ENCODE data around the gene CDH4.

Gene CDH4

GRCh38 chr20:61366914-61367313, 114.9 kb downstream of the CDH4 start:
- no peak overlapping the region for H3K27ac ChIP-seq
- no peak for TF ChIP-seq CTCF (IDR thresholded peaks at IDR 0.05)
- no peak for TF ChIP-seq ZFX (IDR thresholded peaks at IDR 0.05; ENCODE audit: borderline replicate concordance)

- TF ChIP-seq CTCF (IDR thresholded peaks at IDR 0.05) (no peak), ZFX (IDR thresholded peaks at IDR 0.05; ENCODE audit: borderline replicate concordance) (no peak)
- no peak overlapping the region for H3K27ac ChIP-seq
Measured at GRCh38 chr20:61369731-61370520, 117.9 kb downstream of the CDH4 start.

GRCh38 chr20:61370841-61371303, 118.8 kb downstream of the CDH4 start:
- TF ChIP-seq ZFX (IDR thresholded peaks at IDR 0.05; ENCODE audit: borderline replicate concordance): no peak
- TF ChIP-seq CTCF (IDR thresholded peaks at IDR 0.05): no peak
- no peak overlapping the region for H3K27ac ChIP-seq

GRCh38 chr20:61371501-61372136, 119.6 kb downstream of the CDH4 start:
- TF ChIP-seq ZFX (IDR thresholded peaks at IDR 0.05; ENCODE audit: borderline replicate concordance): no peak
- no peak for TF ChIP-seq CTCF (IDR thresholded peaks at IDR 0.05)

GRCh38 chr20:61372137-61373054, 120.3 kb downstream of the CDH4 start:
- no peak overlapping the region for H3K27ac ChIP-seq
- TF ChIP-seq CTCF (IDR thresholded peaks at IDR 0.05) (no peak), ZFX (IDR thresholded peaks at IDR 0.05; ENCODE audit: borderline replicate concordance) (no peak)

More at GRCh38 chr20:61371501-61372136, 119.6 kb downstream of the CDH4 start:
- H3K27ac ChIP-seq: no peak overlapping the region

- H3K27ac ChIP-seq: no peak overlapping the region
- TF ChIP-seq CTCF (IDR thresholded peaks at IDR 0.05) (no peak), ZFX (IDR thresholded peaks at IDR 0.05; ENCODE audit: borderline replicate concordance) (no peak)
Measured at GRCh38 chr20:61373055-61373399, 121.0 kb downstream of the CDH4 start.
